Cerebellar cortex (tissue), 1 donor: Measurements from ENCODE around the gene GPR151.
"Not testable (repeated sequence)": the region's sequence is repeated elsewhere in the genome, so short reads cannot be mapped to it uniquely, and the experiment has no call there.

ENCODE experiments used
- DNase-seq: peaks from one replicate; pipeline ENCODE4 v3.0.0-alpha.2; 2015; ENCODE audit warnings: low spot score

Gene GPR151

GRCh38 chr5:146516151-146516475 is at the start of gene GPR151:
TSS of gene GPR151 (minus strand) at chr5:146516190. CDS start at chr5:146516113, 77 bp downstream.
- DNase-seq = peak; percentile 8

DNA sequence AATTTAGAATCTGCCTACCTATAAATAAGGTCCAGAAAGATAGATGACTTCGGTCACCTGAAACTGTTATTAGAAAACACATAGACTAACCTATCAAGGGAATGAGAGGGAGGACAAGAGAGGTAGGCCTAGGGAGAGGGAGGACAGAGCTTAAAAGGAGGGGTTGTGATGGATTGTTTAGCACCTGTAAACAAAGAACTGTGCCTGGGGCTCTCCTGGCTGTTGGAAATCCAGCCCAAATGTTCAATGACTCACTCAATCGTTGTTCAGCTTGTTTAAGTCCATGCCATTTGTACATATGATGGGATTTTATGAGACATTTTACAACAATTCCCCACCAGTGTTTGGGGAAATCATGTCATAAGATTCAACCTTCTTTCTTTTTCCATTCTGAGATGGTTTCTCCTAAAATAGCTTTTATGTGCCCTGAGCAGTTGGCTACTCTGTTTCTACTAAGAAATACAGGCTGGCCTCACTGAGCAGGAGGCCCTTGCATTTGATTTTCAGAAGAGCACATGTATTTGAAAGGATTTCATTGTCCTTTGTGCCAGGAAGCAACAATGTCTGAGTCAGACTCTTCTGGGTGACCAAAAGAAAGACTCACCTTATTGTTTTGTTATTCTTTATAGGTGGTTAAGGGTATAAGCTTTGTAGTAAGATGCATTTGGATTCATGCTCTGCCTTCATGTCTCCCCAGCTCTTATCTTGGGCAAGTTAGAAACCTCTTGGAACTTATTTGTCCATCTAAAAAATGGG is 48.2 kb upstream of the GPR151 start:
- DNase-seq = no peak

DNA sequence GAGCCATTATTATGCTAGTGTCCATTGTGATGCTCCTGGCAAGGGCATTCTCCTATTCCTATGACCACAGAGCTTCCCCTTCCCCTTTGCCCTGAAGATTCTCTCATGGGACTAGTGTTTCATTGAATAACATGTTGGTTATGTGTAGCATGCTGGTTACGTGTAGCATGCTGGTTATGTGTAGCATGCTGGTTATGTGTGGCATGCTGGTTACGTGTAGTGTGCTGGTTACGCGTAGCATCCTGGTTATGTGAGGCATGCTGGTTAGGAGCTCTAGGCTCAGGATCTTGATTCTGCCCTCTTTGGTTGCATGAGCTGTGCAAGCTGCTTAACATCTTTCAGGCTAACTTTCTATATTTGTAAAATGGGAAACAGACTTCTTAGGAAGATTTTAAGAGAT is 46.5 kb upstream of the GPR151 start:
- no peak for DNase-seq

GRCh38 chr5:146561711-146562110 is 45.7 kb upstream of the GPR151 start:
- no peak for DNase-seq

GRCh38 chr5:146560205-146560812 is 44.3 kb upstream of the GPR151 start:
- no peak for DNase-seq

GRCh38 chr5:146556884-146557283 is 40.9 kb upstream of the GPR151 start:
- not testable (repeated sequence) for DNase-seq

DNA sequence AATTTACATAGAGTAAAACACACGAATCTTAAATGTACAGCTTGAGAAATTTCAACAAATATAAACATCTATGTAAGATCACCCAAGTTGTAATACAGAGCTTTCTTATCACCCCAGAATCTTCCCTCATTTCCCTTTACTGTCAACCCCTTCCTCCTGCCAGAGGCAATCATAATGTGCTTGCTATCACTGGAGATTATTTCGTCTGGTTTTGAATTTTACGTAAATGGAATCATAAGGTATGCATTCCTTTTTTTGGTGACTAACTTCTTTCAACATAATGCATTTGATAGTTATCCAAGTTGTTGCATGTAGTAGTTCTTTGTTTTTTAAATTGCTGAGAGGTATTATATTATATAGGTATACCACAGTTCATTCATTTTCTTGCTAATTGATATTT is 37.5 kb upstream of the GPR151 start:
- DNase-seq = no peak

DNA sequence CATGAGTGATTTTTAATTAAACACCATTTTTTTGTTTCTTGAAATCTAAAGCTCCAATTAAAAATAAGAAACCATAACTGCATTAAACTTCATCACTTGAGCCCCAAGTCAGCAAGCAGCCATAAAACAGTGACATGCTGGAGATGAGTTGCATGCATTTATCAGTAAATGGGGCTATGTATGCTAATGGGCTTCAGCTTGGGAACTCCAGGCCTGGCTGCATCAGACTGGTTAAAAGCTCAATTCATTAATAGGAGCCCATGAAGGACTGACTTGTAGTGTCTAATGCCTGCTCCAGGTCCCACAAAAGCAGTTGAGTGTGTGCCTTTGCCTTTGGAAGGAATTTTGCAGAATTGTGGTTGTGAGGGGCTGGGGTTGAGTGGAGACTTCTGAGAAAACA is 33.6 kb upstream of the GPR151 start:
- no peak for DNase-seq

- DNase-seq = peak; percentile 71
Observed at GRCh38 chr5:146548781-146549449, 32.9 kb upstream of the GPR151 start.

- no peak for DNase-seq
Observed at GRCh38 chr5:146544232-146544631, 28.2 kb upstream of the GPR151 start.

DNA sequence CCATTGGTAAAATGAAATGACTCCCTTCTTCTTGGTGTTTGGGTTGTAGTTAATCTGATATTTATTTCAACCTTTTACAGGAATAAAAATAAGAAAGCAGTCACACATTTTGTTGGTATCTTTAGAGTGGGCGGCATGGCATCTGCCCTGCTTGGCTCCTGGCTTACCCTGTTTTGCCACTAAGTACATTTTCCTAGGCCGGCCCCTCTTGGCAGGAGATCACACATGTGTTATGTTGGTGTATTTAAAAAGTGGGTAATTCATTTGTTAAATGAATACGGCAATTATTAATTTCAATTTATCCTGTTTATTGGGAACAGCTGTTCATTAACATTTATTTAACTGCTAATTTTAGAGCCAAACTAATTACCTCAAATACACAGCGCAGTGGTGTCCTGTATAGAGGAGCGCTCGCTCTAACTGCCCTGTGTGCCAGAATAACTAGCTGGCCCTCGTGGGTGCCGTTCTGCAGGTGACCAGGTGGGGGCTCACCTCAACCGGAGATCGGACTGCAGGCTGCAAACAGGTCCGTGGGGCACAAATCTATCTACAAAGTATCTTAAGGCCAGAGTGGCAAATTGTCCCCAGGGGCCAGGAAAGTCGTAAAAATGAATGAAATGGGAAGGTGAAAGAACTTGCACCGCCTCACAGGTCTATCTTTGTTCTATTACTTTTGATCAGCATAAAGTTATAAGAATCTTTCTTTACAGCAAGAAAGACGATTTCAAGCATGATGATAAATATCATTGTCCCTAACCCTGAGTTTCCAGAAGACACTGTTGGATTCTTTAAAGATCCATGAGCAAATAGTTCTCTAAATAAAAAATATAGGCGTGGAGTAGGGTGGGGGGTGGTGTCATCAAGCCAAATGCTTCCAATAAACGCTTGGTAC is 26.2 kb upstream of the GPR151 start:
- peak; percentile 76 for DNase-seq

GRCh38 chr5:146540414-146540813 is 24.4 kb upstream of the GPR151 start:
- no peak for DNase-seq

- no peak for DNase-seq
Observed at GRCh38 chr5:146539973-146540372, 24.0 kb upstream of the GPR151 start.

GRCh38 chr5:146538432-146538831 is 22.4 kb upstream of the GPR151 start:
- DNase-seq = no peak

GRCh38 chr5:146533882-146534281 is 17.9 kb upstream of the GPR151 start:
- DNase-seq = no peak

- peak; percentile 77 for DNase-seq
Observed at GRCh38 chr5:146533260-146533857, 17.4 kb upstream of the GPR151 start.

GRCh38 chr5:146529984-146530383 is 14.0 kb upstream of the GPR151 start:
- no peak for DNase-seq

- DNase-seq = no peak
Observed at GRCh38 chr5:146528236-146528635, 12.2 kb upstream of the GPR151 start.

DNA sequence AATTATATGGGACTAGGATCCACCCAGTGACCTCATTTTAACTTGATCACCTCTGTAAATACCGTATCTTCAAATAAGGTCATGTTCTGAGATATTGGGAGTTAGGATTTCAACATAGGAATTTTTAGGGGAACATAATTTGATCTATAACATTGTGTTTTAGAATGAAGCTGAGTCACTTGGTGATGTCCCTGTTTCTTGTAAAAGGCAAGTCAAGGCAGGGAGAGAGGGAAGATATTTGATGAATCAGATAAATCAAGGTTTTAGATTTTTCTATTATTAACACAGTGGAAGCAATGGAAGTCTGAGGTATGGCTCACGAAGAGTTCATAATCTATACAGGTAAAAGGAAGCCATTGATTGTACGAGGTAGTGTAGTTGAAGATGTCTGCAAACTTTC is 11.8 kb upstream of the GPR151 start:
- no peak for DNase-seq

- DNase-seq = no peak
Observed at GRCh38 chr5:146523698-146524097, 7.7 kb upstream of the GPR151 start.

DNA sequence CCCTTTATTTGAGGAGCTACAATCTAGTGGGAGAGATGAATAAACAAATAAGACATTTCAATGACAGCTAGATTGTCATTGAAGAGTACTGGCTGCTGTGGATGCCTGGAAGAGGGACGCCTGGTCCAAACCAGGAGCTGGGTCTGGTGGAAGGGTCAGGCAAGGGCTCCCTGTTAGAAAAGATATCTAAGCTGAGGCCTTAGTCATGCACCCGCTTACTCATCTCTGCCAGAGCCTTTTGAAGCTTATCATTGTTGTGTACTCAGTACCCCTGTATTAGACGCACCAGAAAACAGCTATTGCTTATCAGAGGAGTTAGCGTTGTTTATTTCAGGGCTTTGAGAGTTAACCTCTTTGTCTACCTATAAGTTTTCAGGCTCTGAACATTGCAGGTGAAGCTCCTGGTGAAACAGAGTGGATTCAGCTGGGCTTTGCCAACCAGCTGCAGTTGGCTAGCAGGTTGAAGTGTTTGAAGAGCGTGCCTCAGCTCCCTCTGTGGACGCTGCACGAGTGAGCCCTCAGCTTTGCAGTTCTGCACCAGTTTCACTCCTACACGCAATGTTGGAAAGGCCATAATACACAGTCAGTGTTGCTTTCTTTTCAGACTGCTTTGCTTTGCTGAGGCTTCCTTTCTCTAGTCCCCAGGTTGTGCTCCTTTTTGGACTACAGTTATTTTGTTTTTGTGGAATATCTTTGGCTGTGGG is 5.6 kb upstream of the GPR151 start:
- no peak for DNase-seq
